ENCODE measurements around the gene CREB3L2.

The CREB3L2 gene

DNA sequence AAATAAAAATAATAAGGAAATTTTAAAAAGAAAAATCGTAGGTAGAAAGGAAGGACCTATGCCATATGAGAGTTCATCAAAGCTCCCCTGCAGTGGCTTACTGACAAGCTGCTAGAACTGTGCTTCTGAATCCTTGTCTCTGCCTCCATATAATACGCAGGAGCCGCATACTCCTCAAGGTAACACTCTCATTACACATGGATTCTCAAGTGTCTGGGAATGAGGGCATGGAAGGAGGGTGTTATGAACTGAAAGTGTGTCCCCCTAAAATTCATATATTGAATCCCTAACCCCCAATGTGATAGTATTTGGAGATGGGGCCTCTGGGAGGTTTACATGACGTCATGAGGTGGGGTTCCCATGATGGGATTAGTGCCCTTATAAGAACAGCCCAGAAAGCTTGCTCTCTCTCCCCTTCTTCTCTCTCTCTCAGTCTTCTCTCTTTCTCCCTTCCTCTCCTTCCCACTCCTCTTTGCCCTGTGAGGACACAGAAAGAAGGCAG is 35.2 kb downstream of the CREB3L2 start:
- no peak for DNase-seq

DNA sequence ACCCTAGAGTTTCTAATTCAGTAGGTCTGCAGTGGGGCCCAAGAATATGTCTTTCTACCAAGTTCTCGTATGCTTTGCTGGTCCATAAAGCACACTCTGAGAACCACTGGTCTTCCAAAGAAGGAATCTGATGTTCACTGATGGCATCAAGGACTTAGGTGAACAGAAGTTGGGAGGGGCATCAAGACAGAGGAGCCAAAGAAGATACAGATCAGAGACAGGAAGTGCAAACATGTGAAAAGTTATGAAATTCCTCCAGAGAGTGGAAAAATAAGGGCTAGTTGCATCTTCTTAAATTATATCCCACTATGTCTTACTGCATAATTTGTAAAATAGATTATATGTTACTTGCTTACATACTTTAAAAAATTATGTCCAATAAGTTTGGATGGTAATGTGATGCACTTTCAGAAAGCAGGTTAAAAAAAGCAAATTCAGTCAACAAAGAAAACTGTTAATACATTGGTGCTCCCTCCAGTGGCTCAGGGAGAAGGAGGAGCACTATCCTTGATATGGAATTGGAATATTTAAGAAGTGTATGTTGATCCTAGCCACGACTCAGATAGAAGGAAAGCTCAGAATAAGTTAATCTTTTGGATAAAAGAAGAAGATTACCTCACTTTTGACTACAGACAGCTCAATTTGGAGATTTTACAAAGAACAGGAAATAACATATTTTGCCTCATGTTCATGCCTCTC is 35.8 kb downstream of the CREB3L2 start:
- no peak for DNase-seq

- DNase-seq = no peak
Observed at GRCh38 chr7:137964824-137965545, 36.9 kb downstream of the CREB3L2 start.

- DNase-seq = no peak
Observed at GRCh38 chr7:137962875-137963507, 38.9 kb downstream of the CREB3L2 start.

DNA sequence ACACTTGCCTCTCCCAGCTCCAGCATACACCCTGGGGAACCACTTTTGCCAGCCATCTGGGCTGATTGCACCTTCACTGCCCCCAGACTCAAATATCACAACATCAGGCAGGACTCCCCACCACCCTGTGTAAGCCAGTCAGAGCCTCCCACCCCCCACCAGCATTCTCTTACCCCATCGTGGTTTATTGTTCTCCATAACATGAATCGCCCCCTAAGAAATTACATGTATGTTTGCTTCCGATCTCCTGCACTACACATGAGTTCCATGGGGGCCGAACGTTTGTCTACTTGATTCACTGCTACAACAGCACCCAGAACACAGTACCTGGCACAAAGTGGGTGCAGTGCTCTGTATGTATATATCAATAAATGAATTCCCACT is 39.4 kb downstream of the CREB3L2 start:
- DNase-seq = no peak

DNA sequence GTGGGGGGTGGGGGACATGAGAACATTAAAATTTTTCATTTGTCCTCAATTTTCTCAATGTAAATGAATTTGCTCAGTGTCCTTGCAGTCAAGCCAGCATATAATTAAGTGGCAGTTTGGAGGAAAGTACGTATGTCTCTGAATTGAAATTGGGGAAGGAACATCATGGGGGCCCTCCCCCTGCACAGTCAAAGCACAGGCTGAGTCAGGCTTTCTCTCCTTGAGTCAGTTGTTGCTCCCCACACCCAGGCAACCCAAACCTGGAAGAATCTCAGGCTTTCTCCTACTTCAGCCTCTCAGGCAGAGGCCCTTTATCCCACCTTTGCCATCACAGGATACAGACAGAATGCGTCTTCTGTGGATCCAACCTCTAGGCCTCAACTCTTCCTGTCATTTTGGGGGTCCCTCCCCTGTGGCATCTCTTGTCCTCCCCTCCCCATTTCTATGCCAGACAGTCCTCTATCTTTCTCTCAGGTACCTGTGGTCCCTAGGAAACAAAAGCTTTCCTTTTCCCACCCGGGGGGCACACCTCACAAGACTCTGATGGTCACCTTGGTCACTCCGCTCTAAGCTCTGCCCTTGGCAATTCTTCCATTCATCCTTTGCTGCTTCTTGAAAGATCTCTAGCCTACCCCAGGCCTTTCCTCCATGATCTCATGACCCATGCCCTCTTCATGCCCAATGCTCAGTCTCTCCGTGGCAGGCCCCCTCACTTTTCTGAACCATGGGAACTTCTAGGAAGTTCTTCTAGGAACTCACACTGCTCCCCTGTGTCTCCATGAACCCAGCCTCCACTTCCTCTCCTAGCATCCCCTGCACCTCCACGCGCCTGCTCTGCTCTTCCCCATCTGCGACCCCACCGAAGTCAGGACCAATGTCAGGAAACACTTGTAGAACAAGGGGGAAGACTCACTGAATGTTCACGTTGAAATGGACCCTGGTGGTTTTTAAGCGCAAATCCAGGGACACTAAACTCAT is 40.4 kb downstream of the CREB3L2 start:
- peak in 1 of 2 donors; percentile 41 for DNase-seq

- DNase-seq = no peak
Observed at GRCh38 chr7:137960020-137960419, 41.9 kb downstream of the CREB3L2 start.

- DNase-seq = no peak
Observed at GRCh38 chr7:137958470-137959431, 43.1 kb downstream of the CREB3L2 start.

- DNase-seq = no peak
Observed at GRCh38 chr7:137957887-137958286, 44.0 kb downstream of the CREB3L2 start.

- DNase-seq = no peak
Observed at GRCh38 chr7:137956591-137956990, 45.3 kb downstream of the CREB3L2 start.

DNA sequence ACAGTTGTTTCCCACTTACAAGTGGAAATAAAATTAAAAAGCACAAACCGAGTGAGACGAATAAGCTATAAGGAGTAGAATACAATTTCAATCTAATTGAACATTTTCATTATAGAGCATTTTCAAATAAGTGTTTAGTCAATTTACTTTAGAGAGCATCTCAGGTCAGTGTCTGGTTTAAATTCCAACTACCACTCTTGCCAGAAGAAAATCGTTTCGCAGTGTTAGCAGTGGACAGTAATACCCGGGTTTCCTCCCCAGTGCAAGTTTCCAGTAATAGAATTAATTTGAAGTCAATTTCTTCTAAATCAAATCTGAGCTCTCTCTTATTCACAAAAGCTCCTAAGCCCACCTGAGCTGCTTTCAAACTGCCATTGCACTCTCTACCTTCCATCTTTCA is 45.7 kb downstream of the CREB3L2 start:
- DNase-seq = no peak

GRCh38 chr7:137954614-137955013 is 47.3 kb downstream of the CREB3L2 start:
- DNase-seq = no peak

DNA sequence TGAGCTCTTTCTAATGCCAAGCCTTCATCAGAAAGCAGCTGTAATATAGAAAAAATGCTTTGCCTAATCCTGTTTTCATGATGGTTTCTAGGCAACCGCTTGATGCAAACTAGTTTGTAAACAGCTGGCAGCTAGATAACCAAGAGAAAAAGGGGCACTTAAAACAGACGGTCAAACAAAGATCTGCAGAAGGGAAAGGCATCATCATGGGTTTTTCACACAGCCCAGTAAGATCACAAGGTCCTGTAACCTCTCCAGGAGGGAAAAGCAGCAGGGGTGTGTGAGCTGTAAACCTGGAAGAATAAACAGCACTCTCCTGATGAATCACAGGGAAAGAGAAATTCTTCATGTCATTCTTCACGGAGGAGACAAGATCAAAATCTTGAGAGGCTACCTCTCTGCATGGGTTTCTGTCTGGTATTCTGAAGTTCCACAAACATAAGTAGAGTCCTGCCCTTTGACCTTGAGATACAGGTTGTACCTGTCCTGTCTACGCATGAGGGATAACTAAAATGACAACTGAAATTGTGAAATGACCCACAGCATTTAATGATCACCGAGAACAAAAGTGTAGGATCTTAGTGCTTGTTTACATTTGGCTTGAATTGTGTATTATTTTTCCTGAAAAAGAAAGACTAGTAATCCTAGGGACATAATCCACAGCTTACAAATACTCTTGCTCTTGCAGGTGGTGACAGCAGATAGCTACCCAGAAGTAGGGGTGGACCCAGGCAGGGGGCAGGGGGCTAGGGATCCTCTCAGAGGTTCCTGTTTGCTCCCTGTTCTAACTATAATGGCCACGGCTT is 48.0 kb downstream of the CREB3L2 start:
- DNase-seq = no peak

- no peak for DNase-seq
Observed at GRCh38 chr7:137953043-137953664, 48.7 kb downstream of the CREB3L2 start.

DNA sequence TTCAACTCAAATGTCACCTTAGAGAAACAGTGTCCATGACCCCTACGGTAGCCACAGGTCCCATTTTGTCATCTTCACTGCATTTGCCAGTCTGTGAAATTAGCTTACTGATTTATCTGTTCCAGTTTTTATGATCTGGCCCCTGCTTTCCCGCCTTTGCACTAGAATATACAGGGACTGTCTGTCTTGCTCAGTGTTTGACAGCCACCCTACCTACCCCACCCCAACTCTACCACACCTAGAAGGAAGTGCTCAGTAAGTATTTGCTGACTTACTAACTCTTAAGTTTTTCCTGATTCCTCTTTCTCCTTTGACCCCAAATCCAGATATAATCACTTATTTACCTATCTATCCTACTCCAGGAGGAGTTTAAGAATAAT is 49.5 kb downstream of the CREB3L2 start:
- DNase-seq = no peak

DNA sequence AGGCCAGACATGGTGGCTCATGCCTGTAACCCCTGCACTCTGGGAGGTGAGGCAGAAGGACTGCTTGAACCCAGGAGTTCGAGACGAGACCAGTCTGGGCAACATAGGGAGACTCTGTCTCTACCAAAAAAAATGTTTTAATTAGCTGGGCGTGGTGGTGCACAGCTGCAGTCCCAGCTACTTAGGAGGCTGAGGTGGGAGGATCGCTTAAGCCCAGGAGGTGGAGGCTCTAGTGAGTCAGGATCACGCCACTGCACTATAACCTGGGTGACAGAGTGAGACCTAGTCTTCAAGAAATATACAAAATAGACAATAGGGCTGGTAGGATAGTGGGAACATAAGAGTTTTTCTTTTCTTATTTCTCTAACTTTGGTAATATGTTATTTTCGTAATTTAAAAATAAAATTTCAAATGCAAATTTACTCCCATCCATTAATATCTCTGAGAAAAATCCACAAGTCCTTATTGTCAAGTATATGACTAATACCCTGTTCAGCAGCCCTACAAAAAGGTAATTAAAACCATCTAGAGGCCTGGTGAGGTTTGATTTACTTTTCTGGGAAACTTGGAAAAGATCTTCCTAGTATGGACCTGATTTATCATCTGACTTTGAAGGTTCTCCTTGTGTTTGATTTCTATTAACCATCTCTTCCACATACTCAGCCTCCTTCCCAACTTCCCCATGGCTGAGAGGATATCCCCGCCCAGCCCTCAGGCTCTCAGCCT is 50.0 kb downstream of the CREB3L2 start:
- DNase-seq = no peak

GRCh38 chr7:137950967-137951366 is 50.9 kb downstream of the CREB3L2 start:
- DNase-seq = no peak

DNA sequence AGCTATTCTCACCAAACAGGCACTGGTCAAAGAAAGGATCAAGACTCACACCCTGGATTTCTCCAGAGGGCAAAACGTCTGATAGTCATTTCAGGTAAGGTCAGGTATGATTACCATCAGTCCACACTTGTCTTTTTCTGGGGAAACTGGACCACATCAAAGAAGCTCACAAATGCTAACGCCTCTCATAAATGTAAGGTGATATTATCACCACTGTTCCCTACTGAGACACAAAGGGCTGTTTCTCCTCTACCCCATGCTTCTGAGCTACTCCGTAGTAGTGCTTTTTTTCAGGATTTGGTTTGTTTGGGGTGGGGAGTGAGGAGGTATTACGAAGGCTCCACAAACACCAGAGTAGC is 51.6 kb downstream of the CREB3L2 start:
- no peak for DNase-seq

Measured in CD4-positive, alpha-beta T cell treated with Interleukin-1 beta for 1 hour (primary cell).